Inflammatory macrophage treated with lipopolysaccharide for 4 hours (primary cell): ENCODE results near the gene ACOX1.

Experiments
- DNase-seq: peaks from one replicate; pipeline ENCODE4 v3.0.0-alpha.2; 2020

Gene ACOX1

DNA sequence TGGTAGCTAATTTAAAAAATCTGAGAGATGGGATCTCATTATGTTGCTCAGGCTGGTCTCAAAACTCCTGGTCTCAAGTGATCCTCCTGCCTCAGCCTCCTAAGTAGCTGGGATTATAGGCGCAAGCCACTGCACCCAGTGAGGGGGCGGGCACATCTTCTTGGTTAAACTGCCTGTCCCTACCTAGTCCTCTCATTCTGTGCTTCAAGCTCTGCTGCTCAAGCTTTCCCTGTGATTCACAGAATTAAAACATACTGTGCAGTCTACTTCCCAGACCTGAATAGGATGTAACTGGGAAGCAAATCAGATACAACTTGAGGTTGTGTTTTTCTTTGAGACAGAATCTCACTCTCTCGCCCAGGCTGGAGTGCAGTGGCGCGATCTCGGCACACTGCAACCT, 76.6 kb downstream of the ACOX1 start:
- no peak for DNase-seq

DNA sequence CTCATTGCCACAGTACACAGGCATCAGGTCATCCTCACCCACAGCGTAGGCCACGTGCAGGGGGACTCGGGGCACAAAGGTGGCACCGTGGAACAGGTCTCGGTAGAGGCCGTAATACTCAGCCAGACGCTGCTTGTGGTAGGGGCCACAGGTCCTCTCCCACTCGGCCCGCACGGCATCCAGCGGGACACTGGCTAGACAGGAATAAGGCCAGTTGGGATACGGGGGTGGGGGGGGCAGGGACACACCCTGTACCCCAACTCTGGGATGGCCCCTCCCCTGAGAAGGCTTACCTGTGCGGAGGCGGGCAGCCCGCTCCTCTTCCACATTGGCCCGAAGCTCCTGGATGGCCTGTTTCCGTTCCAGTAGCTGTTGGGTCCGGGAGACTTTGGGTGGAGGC, 77.2 kb downstream of the ACOX1 start:
- DNase-seq: no peak

DNA sequence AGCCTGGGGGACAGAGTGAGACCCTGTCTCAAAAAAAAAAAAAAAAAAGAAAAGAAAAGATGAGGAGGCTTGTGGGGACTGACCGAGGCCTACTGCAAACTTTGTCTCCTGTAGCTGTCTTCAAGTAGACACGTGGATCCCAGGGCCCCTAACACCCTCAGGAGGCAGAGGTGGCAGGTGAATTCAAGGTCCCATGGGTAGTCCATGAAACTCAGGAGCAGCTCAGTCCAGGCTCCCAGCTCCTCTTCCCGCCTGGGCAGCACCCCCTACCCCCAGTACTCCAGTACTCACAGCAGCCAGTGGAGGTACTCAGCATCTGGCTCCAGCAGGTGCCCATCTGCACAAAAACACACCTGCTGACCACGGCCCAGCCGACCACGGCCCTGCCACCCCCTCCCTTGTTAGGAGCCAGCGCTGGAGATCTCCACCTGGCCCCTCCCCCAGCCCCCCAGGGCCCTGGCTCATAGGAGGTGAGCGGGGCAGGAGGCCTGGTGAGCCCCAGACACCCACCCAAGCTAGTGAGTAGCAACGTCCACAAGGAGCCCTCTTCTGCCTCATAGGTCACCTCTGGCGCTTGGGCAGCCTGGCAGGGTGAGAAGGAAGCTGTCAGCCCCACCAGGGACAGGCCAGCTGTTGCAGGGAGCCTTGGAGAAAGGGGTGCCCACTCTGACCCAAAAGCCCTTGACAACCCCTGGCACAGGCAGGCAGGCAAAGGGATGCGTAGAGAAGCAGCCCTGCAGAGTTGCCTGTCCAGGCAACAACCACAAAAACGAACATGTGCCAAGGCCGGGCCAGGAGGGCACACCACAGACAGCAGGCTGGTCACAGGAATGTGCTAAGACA, 78.1 kb downstream of the ACOX1 start:
- no peak for DNase-seq

DNA sequence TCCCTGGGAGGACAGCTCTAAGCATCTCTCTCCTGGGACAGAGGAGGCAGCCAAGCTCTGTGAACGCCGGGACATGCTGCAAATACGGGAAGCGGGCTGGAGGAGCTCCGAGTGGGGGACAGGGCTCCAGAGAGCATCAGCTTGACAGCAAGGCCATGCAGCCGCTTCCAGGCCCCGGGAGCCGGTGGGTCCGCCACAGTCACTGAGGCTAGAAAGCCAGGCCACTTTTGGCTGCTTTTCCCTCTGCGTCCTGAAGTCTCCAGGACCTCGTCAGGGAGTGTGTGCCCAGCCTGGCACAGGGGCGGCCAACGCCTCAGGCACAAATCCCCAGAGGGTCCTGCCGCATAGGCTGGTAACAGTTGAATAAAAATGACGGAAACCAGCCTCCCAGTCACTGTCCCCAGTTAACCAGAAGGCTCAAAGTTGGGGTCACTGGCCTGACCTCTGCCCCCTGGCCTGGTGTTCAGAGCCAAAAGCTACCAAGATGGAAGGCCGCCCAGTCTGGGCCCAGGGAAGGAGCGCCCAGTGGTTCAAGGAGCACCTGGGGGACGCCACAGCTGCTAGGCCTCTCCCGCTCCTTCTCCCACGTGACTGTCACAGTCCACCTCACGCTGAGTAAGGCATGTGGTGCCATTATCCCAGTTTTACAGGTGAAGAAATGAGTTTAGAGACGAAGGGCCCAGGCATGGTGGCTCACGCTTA, 79.0 kb downstream of the ACOX1 start:
- no peak for DNase-seq

DNA sequence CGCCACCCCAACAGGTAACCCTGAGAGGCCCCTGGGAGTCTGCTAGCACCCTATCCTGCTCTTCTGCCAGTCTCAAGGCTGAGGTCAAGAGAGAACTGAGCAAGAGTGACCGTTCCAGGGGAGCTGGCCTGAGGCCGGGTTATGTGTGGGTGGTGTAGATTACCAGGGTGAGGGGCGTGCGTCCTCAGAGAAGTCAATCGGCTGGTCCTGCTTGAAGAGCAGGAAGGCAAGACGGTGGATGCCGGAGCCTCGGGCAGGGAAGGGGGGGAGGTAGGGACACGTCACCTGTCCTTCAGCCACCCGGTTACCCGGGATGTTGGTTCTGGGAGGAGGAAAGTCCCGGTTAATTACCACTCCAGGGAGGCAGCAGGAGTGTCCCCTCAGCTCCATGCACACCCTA, 79.6 kb downstream of the ACOX1 start:
- DNase-seq: no peak

DNA sequence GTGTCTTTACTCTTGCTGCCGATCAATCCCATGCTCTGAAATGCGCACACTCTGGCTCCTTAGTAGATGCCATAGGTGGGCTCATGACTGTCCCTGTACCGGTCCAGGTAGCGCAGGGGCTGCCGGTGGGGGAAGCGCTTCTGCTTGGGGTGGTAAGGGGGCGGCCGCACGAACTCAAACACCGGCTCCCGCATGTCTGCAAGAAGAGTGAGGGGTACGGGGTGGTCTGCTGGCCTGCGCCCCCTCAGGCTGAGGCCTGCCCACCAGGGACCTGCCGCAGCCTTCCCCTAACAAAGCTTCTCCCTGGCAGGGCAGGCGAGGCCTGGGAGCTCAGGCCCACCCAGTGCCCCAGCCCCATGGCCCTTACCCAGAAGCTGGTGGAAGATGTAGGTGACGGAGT, 80.2 kb downstream of the ACOX1 start:
- no peak for DNase-seq

DNA sequence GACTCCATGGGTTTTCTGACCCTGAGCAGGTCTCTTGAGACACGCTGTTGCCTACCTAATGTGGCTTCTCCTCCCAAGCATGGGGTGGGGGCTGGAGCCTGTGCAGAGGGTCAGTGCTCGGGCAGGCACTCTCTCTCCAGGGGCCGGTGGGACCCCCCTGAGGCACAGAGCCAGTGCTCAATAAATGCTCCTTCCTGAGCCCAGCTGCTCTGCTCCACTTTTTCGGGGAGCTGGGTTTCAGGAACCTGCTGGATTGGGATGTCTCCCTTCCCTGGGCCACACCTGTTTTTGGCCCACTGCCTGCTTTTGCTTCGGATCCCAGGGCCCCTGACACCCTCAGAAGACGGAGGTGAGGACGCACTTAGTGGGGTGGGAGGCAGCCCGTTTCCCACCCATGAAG, 80.9 kb downstream of the ACOX1 start:
- no peak for DNase-seq

DNA sequence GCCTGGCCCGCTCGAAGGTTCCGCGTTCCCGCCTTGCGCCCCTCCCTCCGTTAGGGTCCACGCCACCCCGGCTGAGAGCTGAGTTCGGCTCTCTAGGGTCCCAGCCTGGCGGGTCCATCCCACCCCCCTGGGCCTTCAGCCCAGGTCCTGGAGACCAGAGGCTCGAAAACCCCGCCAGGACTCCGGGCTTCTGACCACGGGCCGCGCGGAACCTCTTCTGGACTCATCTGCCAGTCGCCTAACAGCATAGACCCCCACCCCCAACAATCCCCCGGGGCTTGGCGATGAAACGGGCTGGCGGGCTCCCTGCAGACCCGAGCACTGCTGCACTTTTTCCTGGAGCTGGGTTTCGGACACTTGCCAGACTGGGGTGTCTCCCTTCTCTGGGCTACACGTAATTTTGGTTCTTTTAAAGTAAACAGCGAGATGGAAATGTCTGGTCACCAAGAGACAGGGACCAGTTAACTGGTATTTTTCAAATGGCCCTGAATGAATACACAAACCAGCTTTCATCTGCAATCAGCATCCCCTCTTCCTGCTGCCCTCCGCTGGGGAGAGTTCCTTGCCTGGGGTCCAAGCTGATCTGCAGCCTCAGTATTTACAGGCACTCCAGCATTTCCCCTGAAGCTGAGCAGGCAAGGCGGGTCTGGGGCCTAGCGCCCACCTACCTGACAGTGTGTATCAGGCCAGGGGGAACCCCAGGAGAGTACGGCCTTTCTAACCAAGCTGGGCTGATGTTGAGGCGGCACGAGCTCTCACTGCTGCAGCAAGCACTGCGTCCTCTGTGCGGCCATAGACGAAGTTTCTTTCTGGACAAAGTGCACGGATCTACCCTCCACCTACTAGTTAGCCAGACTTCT, 81.6 kb downstream of the ACOX1 start:
- no peak for DNase-seq

DNA sequence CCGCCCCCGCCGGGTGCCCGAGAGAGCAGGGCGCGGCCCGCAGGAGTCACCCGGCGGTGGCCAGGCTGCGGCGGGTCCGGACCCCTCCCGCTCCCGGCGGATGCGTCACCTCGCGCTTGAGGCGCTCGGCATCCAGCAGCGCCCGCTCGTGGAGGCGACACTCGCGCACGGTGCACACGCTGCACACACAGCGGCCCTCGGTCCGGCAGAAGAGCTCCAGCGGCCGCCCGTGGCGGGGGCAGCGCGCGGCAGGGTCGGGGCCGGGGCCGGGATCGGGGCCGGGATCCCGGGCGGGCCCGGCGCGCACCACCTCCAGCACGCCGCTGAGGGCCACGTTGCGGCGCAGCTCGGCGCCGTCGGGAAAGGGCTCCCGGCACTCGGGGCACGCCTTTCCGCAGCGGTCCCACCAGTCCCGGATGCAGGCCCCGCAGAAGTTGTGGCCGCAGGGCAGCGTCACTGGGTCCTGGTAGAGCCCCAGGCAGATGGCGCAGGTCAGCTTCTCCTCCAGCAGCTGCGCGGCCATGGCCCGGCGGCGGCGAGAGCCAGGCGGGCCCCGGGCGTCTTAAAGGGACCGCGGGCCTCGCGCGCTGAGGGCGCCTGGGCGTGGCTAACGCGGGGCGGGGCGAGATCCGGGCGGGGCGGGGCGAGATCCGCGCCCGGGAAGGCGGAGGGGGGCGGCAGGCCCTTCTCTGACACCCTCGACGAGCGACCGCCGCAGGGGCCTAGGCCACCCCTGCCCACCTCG, 82.4 kb downstream of the ACOX1 start, which contains the start of gene TRIM65:
Gene TRIM65, minus strand, starts transcription at position 537 of the 745 bp plus-strand sequence. Its CDS starts 14 bp downstream, at position 523.
- peak; percentile 87 for DNase-seq

DNA sequence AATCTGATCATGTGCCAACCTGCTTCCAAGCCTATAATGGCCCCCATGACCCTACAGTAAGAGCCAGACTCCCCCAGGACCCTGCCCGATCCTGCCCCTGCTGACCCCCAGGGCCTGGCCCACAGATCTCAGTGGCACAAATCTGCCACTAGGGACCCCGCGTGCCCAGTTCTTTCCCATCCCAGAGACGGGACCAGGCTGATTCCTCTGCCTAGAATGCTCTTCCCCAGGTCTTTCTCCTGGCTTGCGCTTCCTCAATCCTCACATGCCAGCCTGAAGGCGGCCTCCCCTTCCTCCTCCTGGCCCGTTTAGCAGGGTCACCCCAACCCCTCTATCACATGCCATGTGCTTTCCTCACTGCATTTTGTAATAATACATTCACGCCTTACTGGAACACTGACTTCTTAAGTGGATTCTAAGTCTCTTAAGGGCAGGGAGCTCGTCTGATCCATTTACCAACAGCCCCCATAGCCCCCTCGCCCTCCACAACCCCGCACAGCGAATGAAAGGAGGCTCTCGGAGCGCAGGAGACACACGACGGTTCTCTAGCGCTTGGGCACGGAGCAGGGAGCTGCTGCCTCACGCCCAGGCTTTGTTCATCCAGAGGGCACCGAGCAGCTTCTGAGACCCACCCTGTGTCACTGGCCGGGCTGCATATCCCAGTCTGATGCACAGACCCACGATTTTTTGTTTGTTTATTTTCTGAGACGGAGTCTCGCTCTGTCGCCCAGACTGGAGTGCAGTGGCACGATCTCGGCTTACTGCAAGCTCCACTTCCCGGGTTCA, 83.4 kb downstream of the ACOX1 start:
- DNase-seq: peak; percentile 45

DNA sequence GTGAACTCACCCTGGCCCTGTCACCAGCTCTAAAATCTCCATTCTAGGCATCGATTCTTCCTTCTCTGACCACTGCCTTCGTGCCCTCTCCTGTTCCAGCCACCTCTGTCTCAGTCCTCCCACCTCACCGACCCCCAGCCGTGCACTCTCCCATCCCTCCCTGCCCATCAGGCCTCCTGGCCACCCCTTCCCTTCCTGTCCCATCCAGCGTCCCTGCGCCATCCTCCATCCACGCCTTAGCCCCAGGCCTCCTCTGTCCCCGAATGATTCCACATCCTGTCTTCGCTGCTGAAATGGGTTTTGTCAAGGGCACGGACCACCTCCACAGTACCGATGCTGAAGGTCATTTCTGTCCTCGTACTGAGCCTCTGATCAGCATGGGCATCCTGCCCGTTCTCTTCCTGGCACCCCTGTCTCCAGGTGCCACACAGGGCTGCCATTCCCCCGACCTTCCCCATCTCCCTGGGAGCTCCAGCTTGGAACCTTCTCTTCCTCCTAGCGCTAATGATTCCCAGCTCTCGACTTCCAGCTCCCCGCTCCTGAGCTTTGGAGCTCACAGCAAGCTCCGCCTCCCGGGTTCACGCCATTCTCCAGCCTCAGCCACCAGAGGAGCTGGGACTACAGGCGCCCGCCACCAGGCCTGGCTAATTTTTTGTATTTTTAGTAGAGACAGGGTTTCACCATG, 84.8 kb downstream of the ACOX1 start:
- DNase-seq: no peak

DNA sequence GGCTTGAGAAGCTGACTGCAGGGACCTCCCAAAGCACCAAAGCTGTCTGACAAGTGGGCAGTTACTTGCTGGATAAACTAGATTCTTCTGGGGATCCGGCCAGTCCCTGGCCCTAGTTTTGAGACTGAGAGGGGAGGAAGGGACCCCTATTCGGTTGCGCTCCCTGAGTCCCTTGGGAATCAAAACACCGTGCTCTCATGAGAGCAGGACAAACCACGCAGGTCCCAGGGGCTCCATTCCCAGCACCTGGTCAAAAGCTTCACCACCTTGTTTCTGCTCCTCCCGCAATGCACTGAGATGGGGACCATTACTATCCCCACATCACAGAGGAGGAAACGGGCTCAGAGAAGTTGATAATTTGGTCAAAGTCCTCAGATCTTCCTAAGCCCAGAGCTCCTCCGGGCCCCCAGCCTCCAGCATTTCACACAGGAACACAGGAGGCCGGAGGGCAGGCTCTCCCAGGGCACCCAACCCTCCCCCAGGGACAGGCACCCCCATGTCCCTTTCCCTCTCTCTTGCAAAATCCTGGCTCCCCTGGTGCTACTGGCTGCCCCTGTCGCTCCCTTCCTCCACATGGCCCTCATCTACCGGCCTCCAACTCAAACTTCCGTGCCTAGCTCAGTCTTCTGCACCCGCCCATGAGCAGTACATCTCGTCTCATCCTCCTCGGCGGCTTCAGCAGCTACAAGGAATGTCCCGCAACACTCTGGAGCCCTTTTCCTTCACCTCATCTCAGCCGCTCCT, 85.5 kb downstream of the ACOX1 start:
- no peak for DNase-seq

DNA sequence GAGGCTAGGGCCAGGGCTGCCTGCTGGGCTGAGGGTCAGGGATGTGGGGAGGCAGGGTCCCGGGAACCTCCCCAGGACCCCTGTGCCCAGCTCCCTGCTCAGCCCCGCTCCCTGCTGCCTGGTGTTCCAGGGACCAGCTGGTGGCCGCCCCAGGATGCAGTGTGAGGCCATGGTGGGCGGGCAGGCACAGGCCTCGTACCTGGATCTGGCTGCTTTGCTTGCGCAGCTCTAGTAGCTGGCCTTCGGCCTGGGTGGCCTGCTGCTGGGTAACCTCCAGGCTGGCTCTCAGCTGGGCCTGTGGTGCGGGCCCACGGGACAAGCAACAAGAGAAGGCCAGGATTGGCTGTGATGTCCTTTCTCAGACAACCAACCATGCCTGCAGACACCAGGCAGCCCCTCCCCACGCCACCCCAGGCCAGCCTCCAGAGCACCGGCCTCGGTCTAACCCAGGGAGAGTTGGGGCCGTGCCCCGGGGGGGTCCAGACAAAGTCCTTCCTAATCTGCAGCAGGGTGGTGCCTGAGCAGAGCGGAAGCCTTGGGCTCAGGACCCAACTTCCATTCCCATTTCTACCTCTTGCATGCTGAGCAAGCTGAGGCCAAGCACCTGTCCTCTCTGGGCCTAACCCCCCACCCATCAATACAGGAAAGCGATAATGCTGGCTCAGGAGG, 86.3 kb downstream of the ACOX1 start:
- DNase-seq: no peak

DNA sequence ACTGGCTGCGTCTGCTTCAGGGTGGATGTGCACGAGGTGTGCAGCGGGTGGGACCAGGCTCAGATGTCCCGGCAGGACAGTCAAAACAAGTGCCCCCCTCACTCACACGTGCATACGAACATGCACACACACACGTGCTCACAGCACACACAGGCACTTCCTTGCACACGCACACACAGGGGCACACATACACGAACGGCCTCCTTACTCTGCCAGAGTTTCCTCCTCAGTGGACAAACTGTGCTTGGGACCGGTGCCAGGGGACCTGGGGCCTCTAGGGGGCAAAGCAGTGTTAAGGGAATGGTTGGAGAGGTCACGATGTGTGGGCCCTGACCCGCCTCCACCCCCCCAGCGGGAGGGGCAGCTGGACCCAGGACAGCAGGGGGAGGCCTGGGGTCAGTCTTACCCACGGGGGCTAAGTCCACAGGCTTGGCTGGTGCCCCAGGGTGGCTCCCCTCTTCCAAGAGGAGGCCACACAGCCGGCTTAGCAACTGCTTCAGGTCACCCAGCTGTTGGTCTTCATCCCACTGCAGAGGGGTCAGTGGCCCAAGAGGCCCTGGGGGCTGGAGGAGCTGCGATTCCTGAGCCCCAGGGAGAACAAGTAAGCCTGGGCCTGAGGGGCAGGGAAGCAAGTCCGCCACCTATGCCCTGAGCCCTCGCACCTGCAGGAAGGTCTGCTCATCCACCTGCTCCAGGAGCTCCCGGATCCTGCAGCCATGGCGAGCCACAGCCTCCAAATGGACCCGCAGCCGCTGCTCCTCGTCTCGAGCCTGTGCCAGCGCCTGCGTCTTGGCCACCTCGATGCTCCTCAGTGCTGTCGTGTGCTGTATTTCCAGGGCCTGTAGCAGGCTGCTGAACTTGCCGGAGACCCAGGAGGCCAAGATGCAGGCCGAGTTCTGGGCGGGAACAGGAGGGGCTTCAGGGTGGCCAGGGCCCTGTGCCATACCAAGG, 87.1 kb downstream of the ACOX1 start:
- DNase-seq: no peak
